Chondrocyte (in vitro differentiated cells): Measurements from ENCODE around the gene UBE2J1. TPM values are rescaled to one million over a fixed set of nuclear protein-coding genes. Genes with fewer than 3 reads are reported as not detected.

Experiments used
- DNase-seq: peaks from one replicate; pipeline ENCODE4 v3.0.0; 2021; ENCODE audit warnings: mixed read lengths, low spot score
- H3K27ac Mint-ChIP-seq: one replicate; pipeline ENCODE4 v1.8.0; 2021; ENCODE audit warnings: mild to moderate bottlenecking, moderate library complexity, mixed read lengths; ENCODE audit not compliant: unreplicated experiment
- H3K27me3 Mint-ChIP-seq: 2 replicates; pipeline ENCODE4 v1.8.0; 2021; ENCODE audit warnings: low read depth, mixed read lengths
- H3K36me3 Mint-ChIP-seq: 2 replicates; pipeline ENCODE4 v1.8.0; 2021; ENCODE audit warnings: low read depth, mixed read lengths
- H3K4me1 Mint-ChIP-seq: 2 replicates; pipeline ENCODE4 v1.8.0; 2021; ENCODE audit warnings: low read depth, mild to moderate bottlenecking, mixed read lengths
- H3K4me3 Mint-ChIP-seq: one replicate; pipeline ENCODE4 v1.8.0; 2021; ENCODE audit warnings: mild to moderate bottlenecking, moderate library complexity, mixed read lengths; ENCODE audit not compliant: unreplicated experiment
- H3K9me3 Mint-ChIP-seq: 2 replicates; pipeline ENCODE4 v1.8.0; 2021; ENCODE audit warnings: low read depth, mixed read lengths
- CTCF ChIP-seq: fragments of 200-600 bp; sonication (generic); IDR thresholded peaks from 2 replicates; pipeline ENCODE4 v1.5.0; 2021; ENCODE audit warnings: antibody characterized with exemption, mild to moderate bottlenecking, moderate library complexity
- total RNA-seq: library from RNA; stranded (reverse); gene quantifications from 3 replicates; pipeline ENCODE4 v1.2.1, GENCODE V29; 2021

Gene UBE2J1
- total RNA-seq, 1 donor from 2014 or later = 49.1 TPM

- Mint-ChIP-seq H3K4me3 (no peak overlapping the region), H3K27ac (no peak overlapping the region)
- TF ChIP-seq CTCF = no peak
Measured at GRCh38 chr6:89302936-89303335, 49.6 kb downstream of the UBE2J1 start.

GRCh38 chr6:89302195-89302770 is 50.2 kb downstream of the UBE2J1 start:
- Mint-ChIP-seq H3K27ac (no peak overlapping the region), H3K4me3 (no peak overlapping the region), H3K4me1 (peaks cover 25% of the 10 kb centered on the region), H3K27me3 (peaks cover 41% of the 10 kb centered on the region), H3K9me3 (peaks cover 5% of the 10 kb centered on the region), H3K36me3 (peaks cover 7% of the 10 kb centered on the region)
- no peak for DNase-seq
- TF ChIP-seq CTCF = no peak

More at GRCh38 chr6:89302936-89303335, 49.6 kb downstream of the UBE2J1 start:
- Mint-ChIP-seq H3K4me1 (peaks cover 19% of the 10 kb centered on the region), H3K9me3 (peaks cover 5% of the 10 kb centered on the region), H3K36me3 (peaks cover 7% of the 10 kb centered on the region), H3K27me3 (peaks cover 44% of the 10 kb centered on the region)
- DNase-seq = no peak

- peaks cover 5% of the 10 kb centered on the region for H3K9me3 Mint-ChIP-seq
Measured at GRCh38 chr6:89301586-89302194, 50.8 kb downstream of the UBE2J1 start.

GRCh38 chr6:89299466-89299850 is 53.1 kb downstream of the UBE2J1 start:
- H3K27me3 Mint-ChIP-seq = peaks cover 31% of the 10 kb centered on the region
- H3K36me3 Mint-ChIP-seq = peaks cover 7% of the 10 kb centered on the region
- no peak for DNase-seq
- peaks cover 5% of the 10 kb centered on the region for H3K9me3 Mint-ChIP-seq
- no peak overlapping the region for H3K4me3 Mint-ChIP-seq
- H3K27ac Mint-ChIP-seq = no peak overlapping the region
- peaks cover 25% of the 10 kb centered on the region for H3K4me1 Mint-ChIP-seq
- peak; percentile 48 for TF ChIP-seq CTCF

More at GRCh38 chr6:89301586-89302194, 50.8 kb downstream of the UBE2J1 start:
- no peak for TF ChIP-seq CTCF
- Mint-ChIP-seq H3K27me3 (peaks cover 37% of the 10 kb centered on the region), H3K4me3 (no peak overlapping the region), H3K36me3 (peaks cover 7% of the 10 kb centered on the region), H3K4me1 (peaks cover 25% of the 10 kb centered on the region), H3K27ac (no peak overlapping the region)
- no peak for DNase-seq

GRCh38 chr6:89298680-89299465 is 53.6 kb downstream of the UBE2J1 start:
- TF ChIP-seq CTCF = no peak
- peaks cover 31% of the 10 kb centered on the region for H3K27me3 Mint-ChIP-seq
- no peak overlapping the region for H3K4me3 Mint-ChIP-seq
- H3K36me3 Mint-ChIP-seq = peaks cover 7% of the 10 kb centered on the region
- H3K4me1 Mint-ChIP-seq = peaks cover 25% of the 10 kb centered on the region
- peaks cover 3% of the 10 kb centered on the region for H3K9me3 Mint-ChIP-seq
- no peak for DNase-seq
- H3K27ac Mint-ChIP-seq = no peak overlapping the region
